GM13977 (cell line): ENCODE data around the gene DLG5.

Experiments
- DNase-seq: peaks from one replicate; pipeline ENCODE4 v3.0.0; 2012; ENCODE audit warnings: low spot score
- in situ Hi-C: fragments of 300-500 bp; cut with MboI; formaldehyde crosslinking; loops from one replicate; pipeline ENCODE4 v1.12.0; 2022; ENCODE audit warnings: low sequenced_read_pairs, low pct_unique_long_range_greater_than_20kb, mixed read lengths, inconsistent platforms; ENCODE audit not compliant: unreplicated experiment
- TF ChIP-seq, protein P1 (sequence below): IDR thresholded peaks from 2 replicates; pipeline ENCODE4 v1.5.1; 2012; ENCODE audit warnings: mild to moderate bottlenecking, control low read depth; ENCODE audit not compliant: insufficient read depth; ENCODE audit errors: extremely low read depth, missing control alignments

Gene DLG5

GRCh38 chr10:77909749-77910375, 16.7 kb downstream of the DLG5 start:
- DNase-seq: no peak
- in situ Hi-C loops: no loop called here
- TF ChIP-seq, protein P1, sequence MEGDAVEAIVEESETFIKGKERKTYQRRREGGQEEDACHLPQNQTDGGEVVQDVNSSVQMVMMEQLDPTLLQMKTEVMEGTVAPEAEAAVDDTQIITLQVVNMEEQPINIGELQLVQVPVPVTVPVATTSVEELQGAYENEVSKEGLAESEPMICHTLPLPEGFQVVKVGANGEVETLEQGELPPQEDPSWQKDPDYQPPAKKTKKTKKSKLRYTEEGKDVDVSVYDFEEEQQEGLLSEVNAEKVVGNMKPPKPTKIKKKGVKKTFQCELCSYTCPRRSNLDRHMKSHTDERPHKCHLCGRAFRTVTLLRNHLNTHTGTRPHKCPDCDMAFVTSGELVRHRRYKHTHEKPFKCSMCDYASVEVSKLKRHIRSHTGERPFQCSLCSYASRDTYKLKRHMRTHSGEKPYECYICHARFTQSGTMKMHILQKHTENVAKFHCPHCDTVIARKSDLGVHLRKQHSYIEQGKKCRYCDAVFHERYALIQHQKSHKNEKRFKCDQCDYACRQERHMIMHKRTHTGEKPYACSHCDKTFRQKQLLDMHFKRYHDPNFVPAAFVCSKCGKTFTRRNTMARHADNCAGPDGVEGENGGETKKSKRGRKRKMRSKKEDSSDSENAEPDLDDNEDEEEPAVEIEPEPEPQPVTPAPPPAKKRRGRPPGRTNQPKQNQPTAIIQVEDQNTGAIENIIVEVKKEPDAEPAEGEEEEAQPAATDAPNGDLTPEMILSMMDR: no peak

DNA sequence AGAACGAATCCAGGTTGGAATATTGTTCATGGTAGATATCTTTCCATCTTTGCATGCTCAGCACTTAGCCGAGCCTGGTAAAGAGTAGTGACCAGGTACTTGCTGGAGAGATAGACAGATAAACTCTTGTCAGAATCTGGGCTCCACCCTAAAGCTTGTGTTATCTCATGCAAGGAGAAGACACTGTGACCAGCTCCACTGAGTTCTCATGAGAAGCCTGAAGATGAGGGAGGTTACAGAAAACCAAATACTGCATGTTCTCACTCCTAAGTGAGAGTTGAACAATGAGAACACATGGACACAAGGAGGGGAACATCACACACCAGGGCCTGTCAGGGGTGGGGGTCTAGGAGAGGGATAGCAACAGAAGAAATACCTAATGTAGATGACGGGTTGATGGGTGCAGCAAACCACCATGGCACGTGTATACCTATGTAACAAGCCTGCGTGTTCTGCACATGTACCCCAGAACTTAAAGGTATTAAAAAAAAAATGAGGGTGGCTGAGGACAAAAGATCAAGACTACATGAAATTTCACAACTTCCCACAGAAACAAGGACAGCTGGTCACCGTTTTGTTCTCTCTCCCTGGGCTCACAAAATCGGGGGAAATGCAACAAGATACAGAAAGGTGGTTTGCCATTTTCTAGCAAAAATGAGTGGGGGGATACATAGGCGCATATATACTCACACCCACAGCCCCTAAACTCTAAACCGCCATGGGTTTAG, 17.4 kb downstream of the DLG5 start:
- in situ Hi-C loops: no loop called here
- TF ChIP-seq, protein P1: no peak
- DNase-seq: no peak

GRCh38 chr10:77907900-77908717, 18.4 kb downstream of the DLG5 start:
- in situ Hi-C loops: no loop called here
- TF ChIP-seq, protein P1: peak; percentile 41
- DNase-seq: no peak

DNA sequence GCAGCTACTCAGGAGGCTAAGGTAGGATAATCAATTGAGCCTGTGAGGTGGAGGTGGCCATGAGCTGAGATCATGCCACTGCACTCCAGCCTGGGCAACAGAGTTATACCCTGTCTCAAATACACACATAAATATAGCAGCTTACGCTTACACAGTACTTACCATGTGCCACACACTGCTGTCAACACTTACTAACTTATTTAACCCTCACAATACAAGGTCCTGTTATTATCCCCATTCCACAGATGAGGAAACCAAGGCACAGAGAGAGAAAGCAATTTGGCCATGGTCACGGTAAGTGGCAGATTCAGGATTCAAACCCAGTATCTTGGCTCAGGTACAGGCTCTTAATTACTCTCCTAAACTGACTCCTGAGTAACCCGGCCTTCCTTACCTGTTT, 19.1 kb downstream of the DLG5 start:
- in situ Hi-C loops: no loop called here
- TF ChIP-seq, protein P1: no peak
- DNase-seq: no peak

- DNase-seq: no peak
- TF ChIP-seq, protein P1: no peak
- in situ Hi-C loops: no loop called here
These were observed 19.6 kb downstream of the DLG5 start for GRCh38 chr10:77906951-77907421.

DNA sequence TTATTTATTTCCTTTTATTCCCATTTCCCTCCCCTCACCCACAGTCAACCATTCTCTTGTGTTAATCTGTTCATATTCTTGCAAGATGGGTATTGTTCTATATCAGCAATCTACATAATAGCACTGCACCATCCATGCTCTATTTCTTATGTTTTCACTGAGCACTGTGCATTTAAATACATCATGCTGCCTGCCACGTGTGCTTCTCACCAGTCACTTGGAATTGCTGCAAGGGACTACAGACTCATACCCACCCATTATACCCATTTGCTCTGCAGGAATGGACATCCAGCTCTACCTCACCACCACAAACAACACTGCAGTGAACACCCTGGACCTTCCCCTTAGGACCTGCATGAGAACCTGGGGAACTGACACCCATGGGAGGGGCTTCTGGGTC, 20.8 kb downstream of the DLG5 start:
- TF ChIP-seq, protein P1: no peak
- in situ Hi-C loops: no loop called here

More for the DNA sequence above, 20.8 kb downstream of the DLG5 start:
- DNase-seq: no peak
